Keratinocyte (primary cell): ENCODE measurements around the gene SAFB.

Source experiments
- EZH2 ChIP-seq: IDR thresholded peaks from one replicate; pipeline ENCODE4 v1.6.1; 2012; ENCODE audit warnings: inconsistent platforms, mild to moderate bottlenecking, low read length, moderate library complexity
- TF ChIP-seq, protein P1 (sequence below), 3 experiments: IDR thresholded peaks in 1 of 3; conservative IDR thresholded peaks in 1 of 3; optimal IDR thresholded peaks in 1 of 3; 2 replicates in 2 of 3; 3 replicates in 1 of 3; pipeline versions ENCODE3 to v1.5.1; 2011; ENCODE audit warnings: low read length in 3 of 3, mild to moderate bottlenecking in 3 of 3, moderate library complexity in 2 of 3, control low read depth in 1 of 3, inconsistent platforms in 1 of 3; ENCODE audit not compliant: insufficient read depth in 2 of 3; ENCODE audit errors: extremely low read depth in 1 of 3

DNA sequence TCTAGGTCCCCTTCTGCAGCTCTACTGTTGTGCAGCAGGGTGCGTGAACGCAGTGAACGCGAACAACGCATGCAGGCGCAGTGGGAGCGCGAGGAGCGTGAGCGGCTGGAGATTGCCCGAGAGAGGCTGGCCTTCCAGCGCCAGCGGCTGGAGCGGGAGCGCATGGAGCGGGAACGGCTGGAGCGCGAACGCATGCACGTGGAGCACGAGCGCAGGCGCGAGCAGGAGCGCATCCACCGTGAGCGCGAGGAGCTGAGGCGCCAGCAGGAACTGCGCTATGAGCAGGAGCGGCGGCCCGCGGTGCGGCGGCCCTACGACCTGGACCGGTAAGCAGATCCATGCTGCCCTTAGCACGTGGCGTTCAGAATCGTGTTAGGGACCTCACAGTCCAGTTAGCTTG, 38.6 kb downstream of the SAFB start:
- TF ChIP-seq, protein P1, sequence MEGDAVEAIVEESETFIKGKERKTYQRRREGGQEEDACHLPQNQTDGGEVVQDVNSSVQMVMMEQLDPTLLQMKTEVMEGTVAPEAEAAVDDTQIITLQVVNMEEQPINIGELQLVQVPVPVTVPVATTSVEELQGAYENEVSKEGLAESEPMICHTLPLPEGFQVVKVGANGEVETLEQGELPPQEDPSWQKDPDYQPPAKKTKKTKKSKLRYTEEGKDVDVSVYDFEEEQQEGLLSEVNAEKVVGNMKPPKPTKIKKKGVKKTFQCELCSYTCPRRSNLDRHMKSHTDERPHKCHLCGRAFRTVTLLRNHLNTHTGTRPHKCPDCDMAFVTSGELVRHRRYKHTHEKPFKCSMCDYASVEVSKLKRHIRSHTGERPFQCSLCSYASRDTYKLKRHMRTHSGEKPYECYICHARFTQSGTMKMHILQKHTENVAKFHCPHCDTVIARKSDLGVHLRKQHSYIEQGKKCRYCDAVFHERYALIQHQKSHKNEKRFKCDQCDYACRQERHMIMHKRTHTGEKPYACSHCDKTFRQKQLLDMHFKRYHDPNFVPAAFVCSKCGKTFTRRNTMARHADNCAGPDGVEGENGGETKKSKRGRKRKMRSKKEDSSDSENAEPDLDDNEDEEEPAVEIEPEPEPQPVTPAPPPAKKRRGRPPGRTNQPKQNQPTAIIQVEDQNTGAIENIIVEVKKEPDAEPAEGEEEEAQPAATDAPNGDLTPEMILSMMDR (optimal IDR thresholded peaks at IDR 0.05 in 1 of 3, IDR thresholded peaks at IDR 0.05 in 1 of 3, conservative IDR thresholded peaks at IDR 0.05 in 1 of 3; ENCODE audit: extremely low read depth in 1 of 3, insufficient read depth in 2 of 3, low read length in 3 of 3), result no peak
- TF ChIP-seq EZH2, result no peak
